SU-DHL-6 (cell line): Measurements from ENCODE around the gene C5orf58.

Experiments
- H2AFZ ChIP-seq: fragments of 200-600 bp; sonication (generic); 2 replicates; pipeline ENCODE4 v1.6.1; 2014; ENCODE audit warnings: low read depth, mild to moderate bottlenecking, moderate library complexity, mixed read lengths, antibody characterized with exemption, low read length; ENCODE audit not compliant: severe bottlenecking
- H3F3A ChIP-seq: fragments of 200-600 bp; shearing (Covaris generic); 2 replicates; pipeline ENCODE4 v1.6.0; 2016; ENCODE audit warnings: antibody characterized with exemption, mild to moderate bottlenecking; ENCODE audit not compliant: insufficient read depth
- H3K27ac ChIP-seq: fragments of 200-600 bp; sonication (generic); 2 replicates; pipeline ENCODE4 v1.5.1; 2016; ENCODE audit warnings: low read depth, mild to moderate bottlenecking, low read length, moderate library complexity, mixed read lengths
- H3K27me3 ChIP-seq: fragments of 200-600 bp; sonication (generic), shearing (Covaris generic); 2 replicates; pipeline ENCODE4 v1.6.0; 2014; ENCODE audit warnings: mild to moderate bottlenecking, low read length
- H3K36me3 ChIP-seq: fragments of 200-600 bp; sonication (generic); 2 replicates; pipeline ENCODE4 v1.6.1; 2014; ENCODE audit warnings: mild to moderate bottlenecking, low read length, mixed read lengths
- H3K4me2 ChIP-seq: fragments of 300-600, 200-600 bp; shearing (Covaris generic), sonication (generic); 2 replicates; pipeline ENCODE4 v1.6.0; 2014; ENCODE audit warnings: low read length, low read depth, mild to moderate bottlenecking; ENCODE audit not compliant: poor library complexity, severe bottlenecking
- H3K4me3 ChIP-seq: fragments of 200-600 bp; sonication (generic); 2 replicates; pipeline ENCODE4 v1.5.1; 2014; ENCODE audit warnings: antibody characterized with exemption, low read length, mild to moderate bottlenecking, mixed read lengths; ENCODE audit not compliant: insufficient read depth, poor library complexity, severe bottlenecking
- H3K79me2 ChIP-seq: fragments of 200-600 bp; sonication (generic); 2 replicates; pipeline ENCODE4 v1.6.1; 2014; ENCODE audit warnings: mild to moderate bottlenecking, low read length, moderate library complexity; ENCODE audit not compliant: insufficient read depth
- H3K9ac ChIP-seq: fragments of 200-600 bp; sonication (generic); 2 replicates; pipeline ENCODE4 v1.7.0; 2014; ENCODE audit warnings: mild to moderate bottlenecking, low read length
- H3K9me2 ChIP-seq: fragments of 200-600 bp; sonication (generic); replicated peaks from 2 replicates; pipeline ENCODE4 v1.6.1; 2014; ENCODE audit warnings: low read length; ENCODE audit not compliant: insufficient read depth
- H3K9me3 ChIP-seq: fragments of 200-600 bp; sonication (generic); 2 replicates; pipeline ENCODE4 v1.6.1; 2014; ENCODE audit warnings: low read length, mixed read lengths; ENCODE audit not compliant: insufficient read depth
- H4K20me1 ChIP-seq: fragments of 200-600 bp; sonication (generic); 2 replicates; pipeline ENCODE4 v1.6.1; 2014; ENCODE audit warnings: low read depth, mild to moderate bottlenecking, antibody characterized with exemption, low read length, moderate library complexity, mixed read lengths
- CTCF ChIP-seq: fragments of 200-600 bp; sonication (generic); IDR thresholded peaks from one replicate; pipeline ENCODE4 v1.5.1; 2017; ENCODE audit warnings: antibody characterized with exemption, mild to moderate bottlenecking, low read length, moderate library complexity; ENCODE audit not compliant: insufficient read depth, poor library complexity, severe bottlenecking
- EZH2phosphoT487 ChIP-seq: fragments of 200-600 bp; sonication (generic), shearing (Covaris generic); conservative IDR thresholded peaks from 2 replicates; pipeline ENCODE4 v1.6.1; 2018; ENCODE audit warnings: mild to moderate bottlenecking, antibody characterized with exemption, low read length, moderate library complexity, mixed read lengths

Gene C5orf58

GRCh38 chr5:170288551-170288950, 55.8 kb downstream of the C5orf58 start:
- H3K27ac ChIP-seq: no peak overlapping the region
- no peak for TF ChIP-seq CTCF
- no peak for TF ChIP-seq EZH2phosphoT487
- H3K36me3 ChIP-seq: no peaks in the 10 kb centered on the region
- no peaks in the 10 kb centered on the region; the same call in none of the 2 replicates for H3K27me3 ChIP-seq
- no peaks in the 10 kb centered on the region for H3F3A ChIP-seq
- H3K9me3 ChIP-seq: no peaks in the 10 kb centered on the region
- H3K9me2 ChIP-seq: no peaks in the 10 kb centered on the region
- no peak overlapping the region for H3K4me3 ChIP-seq
- H3K4me2 ChIP-seq: no peak overlapping the region
- H4K20me1 ChIP-seq: no peaks in the 10 kb centered on the region
- H3K9ac ChIP-seq: no peak overlapping the region
- H2AFZ ChIP-seq: no peak overlapping the region
- H3K79me2 ChIP-seq: no peaks in the 10 kb centered on the region

- TF ChIP-seq EZH2phosphoT487 (no peak), CTCF (no peak)
- Histone ChIP-seq H3K9me2 (no peaks in the 10 kb centered on the region), H3F3A (no peaks in the 10 kb centered on the region), H3K9ac (no peak overlapping the region), H3K27me3 (no peaks in the 10 kb centered on the region; the same call in 1 of the 2 replicates), H3K36me3 (no peaks in the 10 kb centered on the region), H3K4me2 (no peak overlapping the region), H3K27ac (no peak overlapping the region), H3K9me3 (no peaks in the 10 kb centered on the region), H4K20me1 (no peaks in the 10 kb centered on the region), H3K4me3 (no peak overlapping the region), H3K79me2 (no peaks in the 10 kb centered on the region), H2AFZ (no peak overlapping the region)
Observed at GRCh38 chr5:170289121-170289520, 56.3 kb downstream of the C5orf58 start.

- Histone ChIP-seq H2AFZ (no peak overlapping the region), H3K9me3 (no peaks in the 10 kb centered on the region), H3K79me2 (no peaks in the 10 kb centered on the region), H3F3A (no peaks in the 10 kb centered on the region), H3K27ac (no peak overlapping the region), H3K9me2 (no peaks in the 10 kb centered on the region), H3K9ac (no peak overlapping the region), H3K36me3 (no peaks in the 10 kb centered on the region), H3K4me2 (no peak overlapping the region), H3K4me3 (no peak overlapping the region), H4K20me1 (no peaks in the 10 kb centered on the region), H3K27me3 (no peaks in the 10 kb centered on the region)
- no peak for TF ChIP-seq EZH2phosphoT487
- TF ChIP-seq CTCF: no peak
Observed at GRCh38 chr5:170289764-170290163, 57.0 kb downstream of the C5orf58 start.
